HG02870 (cell line): ENCODE results near the gene ECE1.

Experiments used
- ATAC-seq: cut with Tn5 transposase; IDR thresholded peaks from one replicate; pipeline ENCODE4 v1.9.1; 2021; ENCODE audit warnings: mild to moderate bottlenecking, moderate library complexity; ENCODE audit not compliant: unreplicated experiment

The ECE1 gene

DNA sequence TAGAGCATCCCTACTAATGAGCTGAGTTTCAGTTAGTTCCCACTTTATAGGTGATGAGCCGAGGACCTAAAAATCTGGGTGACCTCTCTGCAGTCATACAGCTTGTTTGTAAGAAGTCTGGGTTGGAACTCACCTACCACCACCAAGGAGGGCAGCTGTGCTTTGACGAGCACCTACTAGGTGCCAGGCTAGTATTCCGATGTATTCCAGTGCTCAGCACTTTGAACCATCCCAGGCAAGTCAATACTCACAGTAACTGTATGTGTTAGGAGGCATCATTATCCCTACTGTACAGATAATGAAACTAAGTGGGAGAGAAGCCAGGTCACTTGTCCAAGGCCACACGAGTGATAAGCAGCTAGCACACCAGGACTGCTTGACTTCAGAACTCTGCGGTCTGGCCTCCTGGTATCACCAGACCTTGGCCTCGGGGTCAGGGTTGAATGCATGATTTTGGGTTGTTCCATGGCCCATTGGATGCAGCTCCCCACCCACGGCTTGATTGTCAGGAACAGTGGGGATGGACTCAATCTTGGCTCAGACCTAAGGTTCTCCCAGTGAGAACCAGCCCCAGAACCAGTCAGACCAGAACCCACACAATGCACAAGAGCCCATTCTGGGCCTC, 20.7 kb downstream of the ECE1 start:
- no peak for ATAC-seq

- no peak for ATAC-seq
Observed at GRCh38 chr1:21268281-21269239, 21.7 kb downstream of the ECE1 start.

GRCh38 chr1:21267191-21268077, 22.8 kb downstream of the ECE1 start:
- no peak for ATAC-seq

GRCh38 chr1:21266119-21266774, 24.0 kb downstream of the ECE1 start:
- ATAC-seq, result no peak

DNA sequence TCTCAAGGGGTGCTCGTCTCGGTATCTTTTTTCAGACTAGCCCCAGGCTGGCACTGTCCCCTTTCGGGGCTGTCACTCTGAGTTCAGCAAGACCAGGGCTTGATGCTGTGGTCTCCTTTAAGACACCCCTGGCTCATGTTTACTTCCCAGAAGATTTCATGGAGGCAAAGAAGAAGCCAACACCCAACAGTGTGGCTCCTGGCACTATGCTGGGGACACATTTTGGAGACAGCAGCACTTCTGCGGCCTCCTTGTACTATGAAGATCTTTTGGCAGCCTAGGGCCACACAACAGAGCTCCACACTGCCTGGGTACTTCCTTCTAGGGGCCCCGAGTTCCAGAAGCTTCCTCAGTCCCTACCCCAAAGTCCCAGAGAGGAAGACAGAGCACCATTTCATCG, 24.6 kb downstream of the ECE1 start:
- no peak for ATAC-seq

- no peak for ATAC-seq
Observed at GRCh38 chr1:21264898-21265297, 25.4 kb downstream of the ECE1 start.

- ATAC-seq, result no peak
Observed at GRCh38 chr1:21263653-21264225, 26.5 kb downstream of the ECE1 start.

DNA sequence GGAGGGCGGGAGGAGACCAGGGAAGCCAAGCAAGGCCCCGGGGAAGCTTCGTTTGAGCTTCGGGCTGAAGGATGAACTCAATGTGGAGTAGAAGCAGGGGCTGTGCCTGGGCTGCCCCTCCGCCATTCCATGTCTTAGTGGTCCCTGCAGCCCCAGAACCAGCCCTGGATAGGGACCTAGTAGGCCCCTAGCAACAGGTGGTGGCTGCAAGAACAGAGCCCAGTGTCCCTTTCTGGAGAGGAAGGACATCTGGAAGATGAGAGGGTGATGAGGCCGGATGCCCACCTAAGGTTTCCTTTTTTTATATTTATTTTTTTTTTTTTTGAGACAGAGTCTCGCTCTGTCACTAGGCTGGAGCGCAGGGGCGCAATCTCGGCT, 27.2 kb downstream of the ECE1 start:
- no peak for ATAC-seq

- no peak for ATAC-seq
Observed at GRCh38 chr1:21262293-21263051, 27.8 kb downstream of the ECE1 start.

- ATAC-seq, result no peak
Observed at GRCh38 chr1:21261551-21262292, 28.5 kb downstream of the ECE1 start.

DNA sequence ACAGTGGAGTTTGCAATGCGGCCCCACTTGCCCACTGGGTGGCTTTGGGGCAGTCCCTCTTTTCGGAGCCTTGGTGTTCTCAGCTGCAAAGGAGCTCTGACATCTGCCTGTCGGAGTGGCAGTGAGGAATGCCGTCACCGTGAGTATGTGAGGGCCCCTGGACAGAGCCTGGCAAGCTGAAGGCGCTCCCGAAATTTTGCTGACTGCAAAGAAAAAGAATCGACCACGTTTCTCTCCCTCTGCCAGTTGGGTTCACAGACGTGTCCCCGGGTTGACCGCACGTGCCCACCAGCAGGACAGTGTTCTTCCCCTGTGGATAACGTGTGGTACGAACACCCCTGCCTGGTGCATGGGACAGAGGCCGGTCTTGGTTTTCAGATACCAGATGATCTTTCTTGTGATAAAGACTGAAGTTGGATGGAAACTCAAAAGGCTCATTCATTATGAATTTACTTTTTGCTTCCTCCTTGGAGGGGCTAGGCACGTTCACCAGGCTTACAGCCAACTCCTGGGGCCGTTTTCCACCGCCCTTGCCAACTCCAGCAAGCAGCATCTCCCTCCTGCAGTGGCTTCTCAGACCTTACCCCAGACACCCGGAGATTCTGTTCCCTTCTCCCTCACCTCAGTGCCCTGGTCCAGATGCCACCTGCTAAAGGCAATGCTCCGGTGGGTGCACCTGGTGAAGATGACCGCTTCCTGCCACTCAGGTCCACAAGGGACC, 29.7 kb downstream of the ECE1 start:
- ATAC-seq, result no peak

GRCh38 chr1:21259316-21260076, 30.8 kb downstream of the ECE1 start:
- ATAC-seq, result no peak

GRCh38 chr1:21258331-21259134, 31.7 kb downstream of the ECE1 start:
- no peak for ATAC-seq

DNA sequence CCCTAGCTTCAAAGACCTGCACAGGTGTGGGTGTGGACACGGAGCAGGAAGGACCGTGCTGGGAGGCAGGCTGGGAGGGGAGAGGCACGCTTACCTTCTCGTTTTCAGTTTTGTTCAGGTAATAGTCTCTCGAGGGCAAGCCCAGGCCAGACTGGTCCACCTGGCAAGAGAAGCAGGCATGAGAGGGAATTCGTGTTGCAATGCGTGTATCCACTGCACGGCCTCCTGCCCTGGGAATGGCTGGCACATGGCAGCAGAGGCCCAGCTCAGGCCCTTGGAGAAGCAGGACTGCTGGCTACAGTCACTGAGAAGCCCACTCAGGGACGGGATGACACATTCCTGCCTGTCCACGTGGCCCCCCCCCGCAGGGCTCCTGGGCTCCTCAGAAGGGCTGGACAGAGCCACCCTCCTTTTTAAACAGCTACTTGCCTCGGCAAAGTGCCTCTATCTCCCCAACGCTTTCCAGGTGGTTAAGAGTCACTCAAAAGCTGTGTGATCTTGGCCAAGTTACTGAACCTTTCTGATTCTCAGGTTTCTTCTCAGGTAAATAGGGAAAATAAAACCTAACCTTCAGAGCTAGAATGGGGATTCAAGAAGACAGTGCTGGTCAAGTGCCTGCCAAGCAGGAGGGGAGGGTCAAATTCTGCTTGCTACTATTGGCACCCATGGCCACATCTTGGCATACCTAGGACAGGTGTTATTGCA, 32.7 kb downstream of the ECE1 start:
- ATAC-seq, result no peak

DNA sequence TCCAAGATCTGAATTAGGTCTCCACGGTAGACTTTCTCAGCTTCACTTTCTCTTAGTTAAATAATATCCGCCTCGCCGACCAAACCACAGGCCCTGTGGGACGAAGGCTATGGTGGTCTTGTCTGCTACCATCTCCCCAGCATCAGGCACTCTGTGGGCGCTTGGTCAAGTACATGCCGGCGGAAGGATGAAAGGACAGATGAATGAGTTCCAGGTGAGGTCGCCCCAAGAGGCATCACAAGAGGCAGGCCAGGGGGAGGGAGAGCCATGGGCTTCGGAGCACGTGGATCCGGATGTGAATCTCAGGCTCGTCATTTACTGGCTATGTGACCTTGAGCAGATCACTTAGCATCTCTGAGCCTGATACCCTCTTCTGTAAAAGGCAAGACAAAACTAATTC, 33.5 kb downstream of the ECE1 start:
- no peak for ATAC-seq

DNA sequence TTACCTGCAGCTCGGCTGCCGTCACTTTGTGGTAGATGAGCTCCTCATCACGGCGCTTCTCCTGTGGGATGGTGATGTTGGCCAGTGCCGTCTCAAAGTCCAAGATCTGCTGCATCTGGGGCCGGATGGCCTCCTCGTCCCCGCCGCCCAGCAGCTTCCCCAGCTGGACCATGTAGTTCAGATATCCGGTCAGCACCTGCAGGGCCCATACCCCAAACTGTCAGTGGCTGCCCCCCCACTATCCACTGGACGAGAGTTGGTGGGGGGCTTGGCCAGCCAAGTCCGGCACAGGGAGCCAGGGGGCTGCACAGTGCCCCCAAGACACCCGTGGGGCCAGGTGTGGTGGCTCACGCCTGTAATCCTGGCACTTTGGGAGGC, 34.3 kb downstream of the ECE1 start:
- ATAC-seq, result no peak
